ENCODE measurements around the gene TTC23. TPM values are rescaled to one million over a fixed set of nuclear protein-coding genes. Genes with fewer than 3 reads are reported as not detected.
"Not testable (repeated sequence)": the region's sequence is repeated elsewhere in the genome, so short reads cannot be mapped to it uniquely, and the experiment has no call there.

Gene TTC23
- total and polyA plus RNA-seq, 9 of the 15 experiments (the other 6 are each of a cell fraction or from before 2014, with no cell fraction given), result 0.41 to 4.5 (median 2.5) TPM

DNA sequence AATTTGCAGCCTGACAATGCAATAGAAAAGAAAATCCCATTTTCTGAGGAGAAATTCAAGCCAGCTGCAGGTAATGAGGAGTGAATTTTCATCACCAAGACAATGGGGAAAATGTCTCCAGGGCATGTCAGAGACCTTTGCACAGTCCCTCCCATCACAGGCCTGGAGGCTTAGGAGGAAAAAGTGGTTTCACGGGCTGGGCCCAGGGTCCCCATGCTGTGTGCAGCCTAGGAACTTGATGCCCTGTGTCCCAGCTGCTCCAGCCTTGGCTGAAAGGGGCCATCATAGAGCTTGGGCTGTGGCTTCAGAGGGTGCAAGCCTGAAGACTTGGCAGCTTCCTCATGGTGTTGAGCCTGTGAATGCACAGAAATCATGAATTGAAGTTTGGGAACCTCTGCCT lies 57.2 kb downstream of the TTC23 start:
- H3K36me3 ChIP-seq (ENCODE audit: control insufficient read depth, insufficient read depth, low read length); ATAC-seq; CTCF ChIA-PET (ENCODE audit: low intra/inter-chr PET ratio); H2AFZ ChIP-seq (ENCODE audit: low read depth, low read length); in situ Hi-C loops (cut with MboI); H3K9me3 ChIP-seq (replicated peaks; ENCODE audit: control insufficient read depth, insufficient read depth, low read depth, low read length); H3K9ac ChIP-seq (ENCODE audit: insufficient read depth in 1 of 2, low read depth in 2 of 2, low read length in 2 of 2); H3K27ac ChIP-seq (ENCODE audit: extremely low read depth, low read depth, low read length); H3K79me2 ChIP-seq (ENCODE audit: control insufficient read depth, insufficient read depth, low read length); FAIRE-seq; POLR2A ChIA-PET; BruUV-seq (replicated peaks); H3K27me3 ChIP-seq (ENCODE audit: control insufficient read depth in 2 of 2, insufficient read depth in 2 of 2, low read length in 2 of 2); H3K4me1 ChIP-seq (replicated peaks in 1 of 2; ENCODE audit: control insufficient read depth in 2 of 2, insufficient read depth in 2 of 2, low read length in 2 of 2); DNase-seq (ENCODE audit: extremely low read depth in 1 of 4, low spot score in 3 of 4); intact Hi-C loops (cut with micrococcal nuclease); H3K4me2 ChIP-seq (ENCODE audit: insufficient read depth, low read length); H3K4me3 ChIP-seq; H3K9me1 ChIP-seq (ENCODE audit: control insufficient read depth, insufficient read depth, low read length); H4K20me1 ChIP-seq (replicated peaks; ENCODE audit: control insufficient read depth, insufficient read depth, low read length): not testable (repeated sequence)
- peak; percentile 27 for TF ChIP-seq ZFP36 (IDR thresholded peaks at IDR 0.05; ENCODE audit: low read depth, low read length, partially characterized antibody)
- WGBS (ENCODE audit: insufficient coverage, low coverage, missing lambda C conversion rate), result 0% methylated on average over 1 of the region's 1 CpG

DNA sequence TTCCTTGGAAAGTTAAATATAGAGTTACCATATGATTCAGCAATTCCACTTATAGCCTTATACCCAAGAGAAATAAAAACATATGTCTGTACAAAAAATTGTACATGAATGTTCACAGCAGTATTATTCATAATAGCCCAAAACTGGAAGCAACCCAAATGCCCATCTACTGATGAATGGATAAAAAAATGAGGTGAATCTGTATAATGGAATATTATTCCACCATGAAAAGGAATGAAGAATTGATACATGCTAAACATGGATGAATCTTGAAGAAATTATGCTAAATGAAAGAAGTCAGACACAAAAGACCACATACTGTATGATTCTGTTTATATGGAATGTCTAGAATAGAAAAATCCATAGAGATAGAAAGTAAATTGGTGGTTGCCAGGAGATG lies 61.4 kb downstream of the TTC23 start:
- Histone ChIP-seq H3K9me1 (ENCODE audit: control insufficient read depth, insufficient read depth, low read length) (no peaks in the 10 kb centered on the region), H3K4me3 (no peak overlapping the region), H3K9ac (ENCODE audit: insufficient read depth in 1 of 2, low read depth in 2 of 2, low read length in 2 of 2) (no peak overlapping the region), H3K9me3 (replicated peaks; ENCODE audit: control insufficient read depth, insufficient read depth, low read depth, low read length) (no peaks in the 10 kb centered on the region), H4K20me1 (replicated peaks; ENCODE audit: control insufficient read depth, insufficient read depth, low read length) (no peaks in the 10 kb centered on the region), H2AFZ (ENCODE audit: low read depth, low read length) (no peak overlapping the region), H3K4me1 (replicated peaks in 1 of 2; ENCODE audit: control insufficient read depth in 2 of 2, insufficient read depth in 2 of 2, low read length in 2 of 2) (no peaks in the 10 kb centered on the region), H3K4me2 (ENCODE audit: insufficient read depth, low read length) (no peak overlapping the region), H3K79me2 (ENCODE audit: control insufficient read depth, insufficient read depth, low read length) (no peaks in the 10 kb centered on the region), H3K27ac (ENCODE audit: extremely low read depth, low read depth, low read length) (no peak overlapping the region), H3K27me3 (ENCODE audit: control insufficient read depth in 2 of 2, insufficient read depth in 2 of 2, low read length in 2 of 2) (no peaks in the 10 kb centered on the region), H3K36me3 (ENCODE audit: control insufficient read depth, insufficient read depth, low read length) (no peaks in the 10 kb centered on the region)
- in situ Hi-C loops (cut with MboI) (no loop called here), intact Hi-C loops (cut with micrococcal nuclease) (no loop called here)
- CTCF ChIA-PET (ENCODE audit: low intra/inter-chr PET ratio), result no interaction called here
- ATAC-seq, result no peak
- POLR2A ChIA-PET, result interaction anchor here (0.5 kb wide), 1 partner anchor 63 kb away, joined by 3 read pairs; the partner anchor contains the start of gene LRRC28
- no peak for FAIRE-seq
- DNase-seq (ENCODE audit: extremely low read depth in 1 of 4, low spot score in 3 of 4), result no peak
- BruUV-seq (replicated peaks), result no TSS peak
- no peak for TF ChIP-seq XRCC5 (IDR thresholded peaks at IDR 0.05; ENCODE audit: low read depth, low read length)
- no peak for TF ChIP-seq BDP1 (IDR thresholded peaks at IDR 0.05; ENCODE audit: insufficient read depth, insufficient read length)
- no peak for TF ChIP-seq MEIS2 (IDR thresholded peaks at IDR 0.05; ENCODE audit: partially characterized antibody)
- TF ChIP-seq, protein P1, sequence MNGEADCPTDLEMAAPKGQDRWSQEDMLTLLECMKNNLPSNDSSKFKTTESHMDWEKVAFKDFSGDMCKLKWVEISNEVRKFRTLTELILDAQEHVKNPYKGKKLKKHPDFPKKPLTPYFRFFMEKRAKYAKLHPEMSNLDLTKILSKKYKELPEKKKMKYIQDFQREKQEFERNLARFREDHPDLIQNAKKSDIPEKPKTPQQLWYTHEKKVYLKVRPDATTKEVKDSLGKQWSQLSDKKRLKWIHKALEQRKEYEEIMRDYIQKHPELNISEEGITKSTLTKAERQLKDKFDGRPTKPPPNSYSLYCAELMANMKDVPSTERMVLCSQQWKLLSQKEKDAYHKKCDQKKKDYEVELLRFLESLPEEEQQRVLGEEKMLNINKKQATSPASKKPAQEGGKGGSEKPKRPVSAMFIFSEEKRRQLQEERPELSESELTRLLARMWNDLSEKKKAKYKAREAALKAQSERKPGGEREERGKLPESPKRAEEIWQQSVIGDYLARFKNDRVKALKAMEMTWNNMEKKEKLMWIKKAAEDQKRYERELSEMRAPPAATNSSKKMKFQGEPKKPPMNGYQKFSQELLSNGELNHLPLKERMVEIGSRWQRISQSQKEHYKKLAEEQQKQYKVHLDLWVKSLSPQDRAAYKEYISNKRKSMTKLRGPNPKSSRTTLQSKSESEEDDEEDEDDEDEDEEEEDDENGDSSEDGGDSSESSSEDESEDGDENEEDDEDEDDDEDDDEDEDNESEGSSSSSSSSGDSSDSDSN (IDR thresholded peaks at IDR 0.05; ENCODE audit: borderline replicate concordance in 1 of 2, low read depth in 2 of 2, low read length in 2 of 2), result no peak
- TF ChIP-seq ZBTB8A (IDR thresholded peaks at IDR 0.05; ENCODE audit: partially characterized antibody), result no peak
- TF ChIP-seq ZNF445 (CRISPR knock-in tag; IDR thresholded peaks at IDR 0.05; ENCODE audit: low read depth), result no peak
- no peak for TF ChIP-seq ZZZ3 (IDR thresholded peaks at IDR 0.05)
- TF ChIP-seq ZC3H8 (IDR thresholded peaks at IDR 0.05), result no peak
- no peak for TF ChIP-seq ETV5 (CRISPR knock-in tag; IDR thresholded peaks at IDR 0.05; ENCODE audit: low read depth)
- no peak for TF ChIP-seq PHF8 (IDR thresholded peaks at IDR 0.05; ENCODE audit: borderline replicate concordance, low read length)
- TF ChIP-seq BMI1 (IDR thresholded peaks at IDR 0.05; ENCODE audit: low read length), result no peak
- TF ChIP-seq, protein P2, sequence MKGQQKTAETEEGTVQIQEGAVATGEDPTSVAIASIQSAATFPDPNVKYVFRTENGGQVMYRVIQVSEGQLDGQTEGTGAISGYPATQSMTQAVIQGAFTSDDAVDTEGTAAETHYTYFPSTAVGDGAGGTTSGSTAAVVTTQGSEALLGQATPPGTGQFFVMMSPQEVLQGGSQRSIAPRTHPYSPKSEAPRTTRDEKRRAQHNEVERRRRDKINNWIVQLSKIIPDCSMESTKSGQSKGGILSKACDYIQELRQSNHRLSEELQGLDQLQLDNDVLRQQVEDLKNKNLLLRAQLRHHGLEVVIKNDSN (CRISPR knock-in tag; IDR thresholded peaks at IDR 0.05), result no peak

Data from K562 (cell line).